ENCODE data around the gene MYBPC2. TPM values are rescaled to one million over a fixed set of nuclear protein-coding genes. Genes with fewer than 3 reads are reported as not detected.

The MYBPC2 gene
- total RNA-seq, 2 donors from 2014 or later, result not detected

DNA sequence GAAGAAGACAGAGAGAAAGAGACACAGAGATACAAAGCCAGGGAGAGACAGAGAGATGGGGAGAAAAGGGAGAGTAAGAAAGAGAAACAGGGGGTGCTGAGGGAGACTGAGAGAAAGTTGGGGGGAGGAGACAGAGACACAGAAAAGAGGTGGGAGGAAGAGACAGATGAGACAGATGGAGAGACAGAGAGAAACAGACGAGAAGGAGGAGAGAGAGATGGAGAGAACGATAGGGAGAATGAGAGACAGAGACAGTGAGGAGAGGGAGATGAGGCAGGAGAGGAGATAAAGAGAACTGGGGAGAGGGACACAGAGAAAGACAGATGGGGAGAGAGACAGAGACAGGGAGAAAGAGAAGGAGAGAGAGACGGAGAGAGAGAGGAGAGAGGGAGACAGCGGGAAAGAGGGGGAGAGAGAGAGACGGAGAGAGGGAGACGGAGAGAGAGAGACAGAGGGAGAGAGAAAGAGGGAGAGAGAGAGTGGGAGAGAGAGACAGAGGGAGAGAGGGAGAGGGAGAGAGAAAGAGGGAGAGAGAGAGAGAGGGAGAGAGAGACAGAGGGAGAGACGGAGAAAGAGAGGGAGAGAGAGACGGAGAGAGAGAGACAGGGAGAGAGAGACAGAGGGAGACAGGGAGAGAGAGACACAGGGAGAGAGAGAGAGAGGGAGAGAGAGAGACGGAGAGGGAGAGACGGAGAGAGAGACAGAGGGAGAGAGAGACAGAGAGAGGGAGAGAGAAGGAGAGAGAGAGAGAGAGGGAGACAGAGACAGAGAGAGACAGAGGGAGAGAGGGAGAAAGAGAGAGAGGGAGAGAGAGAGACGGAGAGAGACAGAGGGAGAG, 65.7 kb downstream of the MYBPC2 start:
- Histone ChIP-seq H3K9ac (ENCODE audit: low read depth in 2 of 2, low read length in 2 of 2) (no peak overlapping the region), H3K9me3 (no peaks in the 10 kb centered on the region), H3K27ac (no peak overlapping the region), H3K4me3 (no peak overlapping the region), H3K4me1 (no peaks in the 10 kb centered on the region), H3K36me3 (no peaks in the 10 kb centered on the region), H3K27me3 (no peaks in the 10 kb centered on the region)
- intact Hi-C loops (cut with DNase I), result no loop called here
- TF ChIP-seq, protein P1, sequence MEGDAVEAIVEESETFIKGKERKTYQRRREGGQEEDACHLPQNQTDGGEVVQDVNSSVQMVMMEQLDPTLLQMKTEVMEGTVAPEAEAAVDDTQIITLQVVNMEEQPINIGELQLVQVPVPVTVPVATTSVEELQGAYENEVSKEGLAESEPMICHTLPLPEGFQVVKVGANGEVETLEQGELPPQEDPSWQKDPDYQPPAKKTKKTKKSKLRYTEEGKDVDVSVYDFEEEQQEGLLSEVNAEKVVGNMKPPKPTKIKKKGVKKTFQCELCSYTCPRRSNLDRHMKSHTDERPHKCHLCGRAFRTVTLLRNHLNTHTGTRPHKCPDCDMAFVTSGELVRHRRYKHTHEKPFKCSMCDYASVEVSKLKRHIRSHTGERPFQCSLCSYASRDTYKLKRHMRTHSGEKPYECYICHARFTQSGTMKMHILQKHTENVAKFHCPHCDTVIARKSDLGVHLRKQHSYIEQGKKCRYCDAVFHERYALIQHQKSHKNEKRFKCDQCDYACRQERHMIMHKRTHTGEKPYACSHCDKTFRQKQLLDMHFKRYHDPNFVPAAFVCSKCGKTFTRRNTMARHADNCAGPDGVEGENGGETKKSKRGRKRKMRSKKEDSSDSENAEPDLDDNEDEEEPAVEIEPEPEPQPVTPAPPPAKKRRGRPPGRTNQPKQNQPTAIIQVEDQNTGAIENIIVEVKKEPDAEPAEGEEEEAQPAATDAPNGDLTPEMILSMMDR (IDR thresholded peaks at IDR 0.05), result no peak
- DNase-seq, result no peak

DNA sequence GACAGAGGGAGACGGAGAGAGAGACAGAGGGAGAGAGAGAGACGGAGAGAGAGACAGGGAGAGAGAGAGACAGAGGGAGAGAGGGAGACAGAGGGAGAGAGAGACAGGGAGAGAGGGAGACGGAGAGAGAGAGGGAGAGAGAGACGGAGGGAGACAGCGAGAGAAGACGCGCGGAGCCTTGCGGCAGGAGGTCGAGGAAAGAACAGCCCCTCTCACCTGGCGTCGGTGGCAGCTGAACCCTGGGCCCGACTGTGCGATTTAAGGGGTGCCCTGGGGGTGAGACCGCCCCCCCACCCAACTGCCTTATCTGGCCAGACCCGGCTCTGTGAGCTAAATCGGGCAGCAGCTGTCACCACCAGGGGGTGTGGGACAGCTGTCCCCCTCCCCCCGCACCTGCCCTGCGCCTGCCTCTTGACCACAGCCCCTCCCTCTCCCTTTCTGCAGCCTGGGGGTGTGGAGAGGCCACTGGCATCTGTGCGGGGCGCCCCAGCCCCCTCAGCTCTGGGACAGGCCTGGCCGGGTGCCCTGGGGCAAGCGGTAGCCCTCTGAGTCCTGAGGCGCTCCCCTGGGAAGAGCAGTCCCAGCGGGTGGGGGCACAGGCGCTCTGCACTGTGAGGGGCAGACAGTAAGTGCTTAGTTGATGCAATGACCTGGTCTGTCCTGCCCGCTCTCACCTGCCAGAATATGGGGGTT, 67.5 kb downstream of the MYBPC2 start:
- Histone ChIP-seq H3K36me3 (no peaks in the 10 kb centered on the region), H3K27me3 (no peaks in the 10 kb centered on the region), H3K27ac (no peak overlapping the region), H3K9me3 (no peaks in the 10 kb centered on the region), H3K4me3 (no peak overlapping the region), H3K4me1 (no peaks in the 10 kb centered on the region), H3K9ac (ENCODE audit: low read depth in 2 of 2, low read length in 2 of 2) (no peak overlapping the region)
- TF ChIP-seq, protein P1 (IDR thresholded peaks at IDR 0.05), result no peak
- no peak for DNase-seq
- intact Hi-C loops (cut with DNase I), result no loop called here

DNA sequence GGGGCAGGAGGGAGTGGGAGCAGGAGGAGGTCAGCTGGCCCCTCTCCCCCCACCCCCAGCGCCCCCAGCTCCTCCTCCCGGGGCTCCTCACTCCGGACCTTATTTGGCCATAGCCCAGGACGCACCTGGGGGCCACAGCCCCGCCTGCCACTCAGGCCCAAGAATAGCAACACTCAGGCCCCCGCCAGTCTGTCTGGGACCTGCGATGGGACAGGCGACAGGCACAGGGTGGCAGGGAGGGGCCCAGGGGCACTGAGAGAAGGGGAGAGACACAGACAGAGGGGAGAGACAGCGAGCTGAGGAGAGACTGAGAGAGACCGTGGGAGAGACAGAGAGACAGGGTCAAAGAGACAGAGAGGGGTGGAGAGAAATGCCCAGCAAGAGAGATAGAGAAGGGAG, 68.1 kb downstream of the MYBPC2 start:
- H3K9ac ChIP-seq (ENCODE audit: low read depth in 2 of 2, low read length in 2 of 2), result no peak overlapping the region
- H3K9me3 ChIP-seq, result no peaks in the 10 kb centered on the region
- no peak overlapping the region for H3K4me3 ChIP-seq
- intact Hi-C loops (cut with DNase I), result no loop called here
- no peak for DNase-seq
- TF ChIP-seq, protein P1 (IDR thresholded peaks at IDR 0.05), result no peak
- H3K27me3 ChIP-seq, result no peaks in the 10 kb centered on the region
- H3K27ac ChIP-seq, result no peak overlapping the region
- H3K36me3 ChIP-seq, result no peaks in the 10 kb centered on the region
- no peaks in the 10 kb centered on the region for H3K4me1 ChIP-seq

DNA sequence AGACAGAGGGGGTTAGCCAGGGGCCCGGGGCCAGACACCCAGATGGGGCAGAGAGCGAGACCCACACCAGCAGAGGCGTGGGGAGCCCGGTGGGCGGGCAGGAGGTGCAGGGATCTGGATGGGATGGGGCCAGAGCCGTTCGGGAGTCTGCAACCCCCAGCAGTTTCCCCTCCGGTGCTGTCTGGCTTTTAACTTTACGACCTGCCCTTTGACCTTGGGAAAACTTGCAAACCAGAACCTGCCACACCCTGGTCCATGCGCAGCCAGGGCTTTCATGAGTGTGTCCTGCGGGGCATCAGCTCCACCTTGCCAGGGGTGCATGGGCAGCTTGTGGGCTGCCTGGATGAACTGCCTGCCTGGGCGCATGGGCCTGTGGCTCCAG, 68.5 kb downstream of the MYBPC2 start:
- Histone ChIP-seq H3K4me3 (no peak overlapping the region), H3K27ac (no peak overlapping the region), H3K9me3 (no peaks in the 10 kb centered on the region), H3K4me1 (no peaks in the 10 kb centered on the region), H3K36me3 (no peaks in the 10 kb centered on the region), H3K27me3 (no peaks in the 10 kb centered on the region), H3K9ac (ENCODE audit: low read depth in 2 of 2, low read length in 2 of 2) (no peak overlapping the region)
- intact Hi-C loops (cut with DNase I), result no loop called here
- TF ChIP-seq, protein P1 (IDR thresholded peaks at IDR 0.05), result no peak
- peak; percentile 44 for DNase-seq

DNA sequence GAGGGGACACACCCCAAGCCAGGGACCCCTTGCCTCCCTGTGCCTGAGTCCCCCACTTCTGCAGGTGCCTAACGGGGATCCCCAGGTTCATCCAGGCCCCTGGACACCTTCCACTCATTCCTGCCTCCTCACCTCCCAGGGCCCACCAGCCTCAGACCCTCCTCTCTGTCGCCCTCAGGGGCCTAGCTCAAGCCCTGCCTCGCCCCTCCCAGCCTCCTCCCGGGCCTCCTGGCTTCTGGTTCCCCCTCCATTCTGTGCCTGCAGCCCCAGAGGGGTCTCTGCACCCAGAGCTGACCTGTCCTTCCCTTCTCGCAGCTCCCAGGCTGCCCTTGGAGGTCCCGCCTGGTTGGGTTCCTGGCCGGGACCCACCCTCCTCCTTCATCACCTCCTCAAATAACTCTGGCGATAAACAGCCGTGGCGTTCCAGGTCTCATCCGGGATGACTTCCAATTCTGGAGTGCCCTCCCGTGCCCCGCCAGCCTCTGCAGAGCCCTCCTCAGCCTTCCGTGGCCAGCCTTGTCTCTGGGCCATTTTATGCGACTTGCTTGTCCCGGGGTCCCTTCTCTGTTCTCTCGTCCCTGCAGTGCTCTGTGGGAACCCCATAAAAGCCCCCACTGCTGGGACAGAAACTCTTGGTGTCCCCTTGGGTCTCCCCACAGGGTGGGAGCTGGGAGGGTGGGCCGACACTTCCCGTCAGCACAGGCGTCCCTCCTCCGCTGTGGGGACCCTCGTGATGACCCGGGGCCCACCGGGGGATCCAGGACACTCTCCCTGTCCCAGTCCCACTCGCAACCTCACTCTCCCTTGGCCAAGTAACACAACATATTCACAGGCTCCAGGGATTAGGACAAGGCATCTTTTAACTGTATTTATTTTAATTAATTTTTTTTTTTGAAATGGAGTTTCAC, 69.1 kb downstream of the MYBPC2 start:
- Histone ChIP-seq H3K9me3 (no peaks in the 10 kb centered on the region), H3K9ac (ENCODE audit: low read depth in 2 of 2, low read length in 2 of 2) (no peak overlapping the region), H3K4me1 (no peaks in the 10 kb centered on the region), H3K36me3 (no peaks in the 10 kb centered on the region), H3K27me3 (no peaks in the 10 kb centered on the region), H3K4me3 (no peak overlapping the region), H3K27ac (no peak overlapping the region)
- TF ChIP-seq, protein P1 (IDR thresholded peaks at IDR 0.05), result no peak
- intact Hi-C loops (cut with DNase I), result no loop called here
- no peak for DNase-seq

Data from colonic mucosa (tissue), 4 donors.